Stimulated activated CD8-positive, alpha-beta memory T cell treated with anti-CD3 and anti-CD28 coated beads, Interleukin-12 subunit alpha, Interleukin-12 subunit beta, amount 100 ng/mL, for 24 hours (primary cell): ENCODE measurements around the gene GIT2.
"Not testable (repeated sequence)": the region's sequence is repeated elsewhere in the genome, so short reads cannot be mapped to it uniquely, and the experiment has no call there.

Experiments used
- DNase-seq: peaks from one replicate; pipeline ENCODE4 v3.0.0-alpha.2; 2020; ENCODE audit errors: extremely low read depth

The GIT2 gene

DNA sequence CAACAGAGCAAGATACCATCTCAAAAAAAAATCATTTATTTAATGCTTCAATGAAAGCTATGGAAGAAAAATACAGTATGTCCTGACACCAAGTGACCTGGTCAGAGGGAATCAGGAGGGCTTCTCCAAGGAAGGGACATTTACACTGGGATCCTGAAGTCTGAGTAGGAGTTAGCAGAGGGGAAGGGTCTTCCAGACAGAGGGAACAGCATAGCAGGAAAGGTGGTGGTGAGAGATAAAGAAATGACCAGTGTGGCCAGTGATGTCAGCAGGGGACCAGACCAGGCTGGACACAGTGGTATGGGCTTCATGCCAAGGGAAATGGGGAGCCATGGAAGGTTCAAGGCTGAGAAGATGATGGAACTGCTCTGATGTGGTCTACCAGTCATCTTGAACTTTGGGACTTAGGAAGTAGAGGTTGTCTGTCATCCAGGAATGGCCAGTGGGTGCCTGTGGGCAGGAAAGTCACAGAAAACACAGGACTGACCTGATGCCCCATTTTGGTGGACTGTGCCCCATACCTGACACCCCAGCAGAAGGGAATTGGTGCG lies 103.9 kb downstream of the GIT2 start:
- DNase-seq = no peak

DNA sequence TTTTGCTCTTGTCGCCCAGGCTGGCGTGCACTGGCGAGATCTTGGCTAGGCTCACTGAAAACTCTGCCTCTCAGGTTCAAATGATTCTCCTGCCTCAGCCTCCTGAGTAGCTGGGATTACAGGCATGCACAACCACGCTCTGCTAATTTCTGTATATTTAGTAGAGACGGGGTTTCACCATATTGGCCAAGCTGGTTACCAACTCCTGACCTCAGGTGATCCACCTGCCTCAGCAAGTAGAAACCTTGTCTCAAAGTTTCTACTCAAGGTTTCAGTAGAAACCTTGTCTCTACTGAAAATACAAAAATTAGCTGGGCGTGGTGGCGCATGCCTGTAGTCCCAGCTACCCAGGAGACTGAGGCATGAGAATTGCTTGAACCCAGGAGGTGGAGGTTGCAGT lies 104.4 kb downstream of the GIT2 start:
- not testable (repeated sequence) for DNase-seq

DNA sequence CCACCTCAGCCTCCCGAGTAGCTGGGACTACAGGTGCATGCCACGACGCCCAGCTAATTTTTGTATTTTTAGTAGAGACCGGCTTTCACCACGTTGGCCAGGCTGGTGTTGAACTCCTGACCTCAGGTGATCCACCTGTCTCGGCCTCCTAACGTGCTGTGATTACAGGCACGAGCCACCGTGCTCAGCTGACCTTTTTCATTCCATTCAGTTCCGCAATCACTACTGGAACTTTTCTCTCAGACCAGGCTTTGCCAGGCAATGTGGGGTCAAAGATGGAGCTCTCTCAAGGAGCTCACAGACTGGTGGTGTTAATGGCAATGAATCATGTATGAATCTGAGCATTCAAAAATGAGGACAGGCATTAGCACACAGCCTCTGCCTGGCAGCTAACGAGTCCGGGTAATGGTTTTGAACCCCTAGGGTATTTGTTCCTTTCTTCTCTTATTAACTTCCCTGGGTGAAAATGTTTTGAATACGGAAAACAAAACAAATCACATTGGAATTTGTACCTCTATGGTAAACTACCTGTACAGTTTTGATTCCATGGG lies 105.5 kb downstream of the GIT2 start:
- no peak for DNase-seq

DNA sequence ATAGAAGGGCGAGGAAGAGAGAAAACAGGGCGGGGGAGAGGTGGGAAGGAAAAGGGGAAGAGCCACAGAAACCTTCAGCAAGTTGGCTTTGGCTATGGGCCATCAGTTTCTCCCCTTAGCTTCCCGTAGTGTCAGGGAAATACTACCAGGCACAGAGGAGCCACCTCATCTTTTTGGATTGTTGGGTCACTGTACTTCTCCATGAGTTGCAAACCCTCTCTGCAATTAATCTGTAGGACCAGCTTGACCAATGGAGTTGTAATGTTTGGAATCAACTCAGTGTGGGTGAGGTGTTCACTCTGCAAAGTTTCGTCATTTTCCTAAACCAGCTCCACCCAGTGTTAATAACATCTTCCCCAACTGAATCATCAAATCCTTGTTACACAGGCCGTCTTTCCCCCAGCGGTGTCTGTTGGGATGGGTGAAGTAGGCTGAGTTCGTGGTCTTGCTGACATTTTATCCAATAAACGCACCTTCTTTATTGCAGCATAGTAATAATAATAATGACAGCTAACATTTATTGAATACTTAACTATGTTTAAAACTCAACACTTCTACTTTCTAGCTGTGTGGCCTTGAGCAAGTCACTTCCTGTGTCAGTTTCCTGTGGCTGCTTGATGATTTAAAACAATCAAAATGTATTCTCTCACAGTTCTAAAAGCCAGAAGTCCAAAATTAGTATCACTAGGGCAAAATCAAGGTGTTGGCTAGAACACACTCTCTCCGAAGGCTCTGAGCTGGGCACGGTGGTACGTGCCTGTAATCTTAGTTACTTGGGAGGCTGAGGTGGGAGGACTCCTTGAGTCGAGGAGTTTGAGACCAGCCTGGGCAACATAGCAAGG lies 107.8 kb downstream of the GIT2 start:
- no peak for DNase-seq

DNA sequence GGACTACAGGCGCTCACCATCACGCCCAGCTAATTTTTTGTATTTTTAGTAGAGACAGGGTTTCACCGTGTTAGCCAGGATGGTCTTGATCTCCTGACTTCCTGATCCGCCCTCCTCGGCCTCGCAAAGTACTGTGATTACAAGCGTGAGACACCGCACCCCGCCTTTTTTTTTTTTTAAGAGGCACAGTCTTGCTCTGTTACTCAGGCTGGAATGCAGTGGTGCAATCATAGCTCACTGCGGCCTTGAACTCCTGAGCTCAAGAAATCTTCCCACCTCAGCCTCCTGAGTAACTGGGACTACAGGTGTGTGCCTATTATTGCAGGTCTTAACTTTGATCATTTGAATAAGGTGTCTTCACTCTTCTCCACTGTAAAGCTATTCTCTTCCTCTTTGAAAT lies 110.6 kb downstream of the GIT2 start:
- DNase-seq = no peak

DNA sequence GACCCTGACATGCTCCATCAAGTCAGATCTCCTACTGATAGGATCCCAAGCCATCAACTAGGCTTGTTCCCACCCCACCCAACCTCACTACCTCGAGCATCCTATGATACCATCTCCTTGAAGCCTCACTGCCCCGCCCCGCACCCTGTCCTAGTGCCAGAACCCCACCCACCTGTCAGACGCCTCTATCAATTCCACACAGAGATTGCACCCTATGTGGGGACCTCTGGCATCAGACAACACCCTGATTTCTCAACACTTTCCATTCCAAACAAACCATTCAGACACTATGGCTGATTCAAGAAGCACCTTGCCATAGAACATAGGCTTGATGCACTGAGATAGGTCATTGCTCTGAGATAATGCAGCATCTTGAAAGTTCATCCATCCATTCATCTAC lies 112.7 kb downstream of the GIT2 start:
- no peak for DNase-seq

DNA sequence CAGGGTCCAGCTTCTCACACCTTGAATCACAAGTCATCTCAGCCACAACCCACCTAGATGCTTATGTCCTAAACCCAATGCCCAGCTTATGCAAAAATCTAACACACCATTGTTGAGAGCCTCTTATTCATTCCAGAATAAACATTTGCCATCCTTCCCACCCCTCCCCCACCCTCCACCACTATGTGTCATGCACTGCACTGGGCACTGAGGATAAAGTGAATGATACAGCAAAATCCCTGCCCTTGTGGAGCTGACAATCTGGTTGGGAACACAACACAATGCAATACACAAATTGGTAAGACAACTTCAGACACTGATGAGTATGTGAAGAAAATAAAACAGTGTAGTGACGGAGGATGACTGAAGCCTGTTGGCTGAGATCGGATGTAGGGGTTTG lies 114.4 kb downstream of the GIT2 start:
- no peak for DNase-seq

DNA sequence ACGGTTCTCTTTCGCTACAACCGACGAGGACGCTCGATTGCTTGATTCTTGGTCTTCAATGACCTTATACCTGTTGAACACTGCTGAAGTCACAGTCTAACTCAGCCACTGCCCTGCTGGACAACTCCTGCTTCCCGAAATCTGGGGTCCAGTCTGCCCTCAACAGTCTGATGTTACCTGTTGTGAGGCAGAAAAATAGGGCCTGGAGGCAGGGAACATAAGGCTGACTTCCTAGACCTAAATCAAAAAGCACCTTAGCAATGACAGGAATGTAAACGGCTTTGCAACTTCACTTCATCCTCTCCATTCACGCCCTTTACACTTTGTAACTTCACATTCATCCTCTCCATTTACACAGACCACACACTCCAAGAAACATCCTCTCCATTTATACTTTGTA lies 115.2 kb downstream of the GIT2 start:
- DNase-seq = no peak

DNA sequence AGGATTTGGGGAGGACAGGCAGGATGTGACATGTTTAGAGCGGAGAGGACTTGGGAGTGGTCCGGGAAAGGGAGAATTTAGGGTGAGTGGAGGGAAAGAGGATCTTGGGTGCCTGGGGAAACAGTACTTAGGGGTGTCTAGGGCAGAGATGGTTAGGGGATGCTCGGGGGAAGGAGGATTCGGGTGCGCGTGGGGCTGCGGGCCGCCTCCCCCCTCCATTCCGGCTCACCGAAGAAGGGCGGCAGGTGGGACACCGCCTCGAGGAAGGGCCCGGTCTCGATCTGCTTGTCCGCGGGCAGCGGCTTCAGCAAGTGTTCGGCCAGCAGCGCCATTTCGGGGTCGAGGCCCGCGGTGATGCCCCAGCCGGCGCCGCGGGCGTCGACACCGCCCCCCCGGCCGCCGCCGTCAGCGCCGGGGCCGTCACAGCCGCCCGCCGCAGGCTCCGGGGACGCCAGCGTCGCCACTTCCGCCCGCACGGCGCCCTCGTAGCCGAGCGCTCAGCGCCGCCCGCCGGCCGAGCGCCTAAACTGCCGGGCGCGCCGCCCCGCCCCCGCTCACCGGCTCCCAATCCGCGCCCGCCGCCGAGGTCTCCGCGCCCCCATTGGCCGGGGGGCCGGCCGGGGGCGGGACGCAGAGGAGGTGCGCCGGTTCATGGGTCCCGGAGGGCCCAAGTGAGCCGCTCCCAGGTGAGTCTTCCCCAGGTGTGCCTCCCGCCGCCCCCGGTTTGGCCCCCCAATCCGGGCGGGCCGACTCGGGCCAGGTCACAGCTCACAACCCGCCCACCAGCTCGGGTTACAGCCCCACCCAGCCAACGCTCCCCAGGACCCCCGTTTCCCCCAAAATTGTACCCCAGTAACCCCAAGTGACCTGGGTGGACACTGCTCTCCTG lies 115.9 kb downstream of the GIT2 start, which contains the start of gene GLTP:
Gene GLTP (minus strand): TSS at position 499 of the 889 bp plus-strand sequence. CDS start 167 bp downstream, at position 332.
- peak; percentile 67 for DNase-seq
